ENCODE measurements around the gene BTLA. TPM values are rescaled to one million over a fixed set of nuclear protein-coding genes. Genes with fewer than 3 reads are reported as not detected.
"Not testable (repeated sequence)": the region's sequence is repeated elsewhere in the genome, so short reads cannot be mapped to it uniquely, and the experiment has no call there.

BTLA gene
- total and polyA plus RNA-seq, 7 donors = 11.0 TPM; not detected in 6

DNA sequence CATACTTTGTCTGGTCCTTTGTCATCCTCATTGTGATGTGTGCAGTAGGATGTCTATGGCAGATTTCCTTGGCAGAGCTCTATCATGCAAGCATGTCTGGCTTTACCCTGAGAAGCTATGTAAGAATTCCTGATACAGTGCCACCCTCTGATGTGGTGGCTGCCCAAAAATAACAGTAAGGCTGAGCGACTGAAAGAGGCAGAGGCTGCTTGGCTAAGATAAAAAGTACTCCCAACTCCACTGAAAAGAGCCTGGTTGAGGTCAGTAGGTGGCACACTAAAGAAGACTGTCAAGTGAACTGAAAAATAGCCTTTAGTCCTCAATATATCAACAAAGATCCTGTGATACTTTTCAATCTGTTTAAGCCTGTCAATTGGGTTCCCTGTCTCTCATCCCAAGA, 31.7 kb downstream of the BTLA start:
- H3K36me3 ChIP-seq = no peaks in the 10 kb centered on the region
- no peak overlapping the region for H3K4me3 ChIP-seq
- H3K4me1 ChIP-seq = no peaks in the 10 kb centered on the region
- H3K27me3 ChIP-seq = no peaks in the 10 kb centered on the region
- WGBS, 2 donors = 54 to 89% methylated on average over 1 of the region's 1 CpG
- no peak overlapping the region for H3K27ac ChIP-seq
- no peaks in the 10 kb centered on the region for H3K9me3 ChIP-seq
- TF ChIP-seq, protein P1, sequence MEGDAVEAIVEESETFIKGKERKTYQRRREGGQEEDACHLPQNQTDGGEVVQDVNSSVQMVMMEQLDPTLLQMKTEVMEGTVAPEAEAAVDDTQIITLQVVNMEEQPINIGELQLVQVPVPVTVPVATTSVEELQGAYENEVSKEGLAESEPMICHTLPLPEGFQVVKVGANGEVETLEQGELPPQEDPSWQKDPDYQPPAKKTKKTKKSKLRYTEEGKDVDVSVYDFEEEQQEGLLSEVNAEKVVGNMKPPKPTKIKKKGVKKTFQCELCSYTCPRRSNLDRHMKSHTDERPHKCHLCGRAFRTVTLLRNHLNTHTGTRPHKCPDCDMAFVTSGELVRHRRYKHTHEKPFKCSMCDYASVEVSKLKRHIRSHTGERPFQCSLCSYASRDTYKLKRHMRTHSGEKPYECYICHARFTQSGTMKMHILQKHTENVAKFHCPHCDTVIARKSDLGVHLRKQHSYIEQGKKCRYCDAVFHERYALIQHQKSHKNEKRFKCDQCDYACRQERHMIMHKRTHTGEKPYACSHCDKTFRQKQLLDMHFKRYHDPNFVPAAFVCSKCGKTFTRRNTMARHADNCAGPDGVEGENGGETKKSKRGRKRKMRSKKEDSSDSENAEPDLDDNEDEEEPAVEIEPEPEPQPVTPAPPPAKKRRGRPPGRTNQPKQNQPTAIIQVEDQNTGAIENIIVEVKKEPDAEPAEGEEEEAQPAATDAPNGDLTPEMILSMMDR (IDR thresholded peaks at IDR 0.05) = no peak
- TF ChIP-seq POLR2AphosphoS5 (IDR thresholded peaks at IDR 0.05) = no peak
- TF ChIP-seq POLR2A (IDR thresholded peaks at IDR 0.05) = no peak
- TF ChIP-seq EP300 (IDR thresholded peaks at IDR 0.05) = no peak
- intact Hi-C loops (cut with DNase I) = no loop called here
- no peak for DNase-seq

- H3K4me1 ChIP-seq = no peaks in the 10 kb centered on the region
- no peaks in the 10 kb centered on the region for H3K36me3 ChIP-seq
- DNase-seq = no peak
- H3K9me3 ChIP-seq = no peaks in the 10 kb centered on the region
- intact Hi-C loops (cut with DNase I) = no loop called here
- 0% methylated on average over 1 of the region's 1 CpG for WGBS, 2 donors
- TF ChIP-seq POLR2A (IDR thresholded peaks at IDR 0.05) (no peak), POLR2AphosphoS5 (IDR thresholded peaks at IDR 0.05) (no peak), EP300 (IDR thresholded peaks at IDR 0.05) (no peak)
- TF ChIP-seq, protein P1 (IDR thresholded peaks at IDR 0.05) = no peak
- no peak overlapping the region for H3K27ac ChIP-seq
- no peaks in the 10 kb centered on the region for H3K27me3 ChIP-seq
- no peak overlapping the region for H3K4me3 ChIP-seq
Observed at GRCh38 chr3:112466020-112466419, 33.3 kb downstream of the BTLA start.

DNA sequence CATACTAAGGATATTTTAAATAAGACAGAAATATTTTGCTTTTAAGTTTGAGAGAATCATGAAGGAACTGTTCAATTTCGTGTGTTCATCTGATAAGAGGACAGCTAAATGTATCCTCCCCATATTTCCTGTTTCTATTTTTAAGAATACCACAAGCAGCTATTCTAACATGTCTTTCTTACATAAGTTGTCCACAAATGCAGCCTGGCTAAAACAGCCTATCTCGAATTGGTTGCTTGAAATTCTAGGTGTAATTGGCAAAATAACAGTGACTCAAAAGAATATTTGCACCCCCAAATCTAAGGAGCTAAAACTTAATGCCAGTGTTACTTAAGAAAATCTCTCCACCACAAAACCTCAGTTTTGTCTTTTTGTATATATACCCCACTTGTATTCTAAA, 35.0 kb downstream of the BTLA start:
- WGBS, 2 donors = 29 to 57% methylated on average over 2 of the region's 2 CpGs
- Histone ChIP-seq H3K9me3 (no peaks in the 10 kb centered on the region), H3K4me3 (no peak overlapping the region), H3K36me3 (no peaks in the 10 kb centered on the region), H3K4me1 (no peaks in the 10 kb centered on the region), H3K27me3 (no peaks in the 10 kb centered on the region), H3K27ac (no peak overlapping the region)
- DNase-seq = no peak
- intact Hi-C loops (cut with DNase I) = no loop called here
- TF ChIP-seq POLR2AphosphoS5 (IDR thresholded peaks at IDR 0.05) (no peak), POLR2A (IDR thresholded peaks at IDR 0.05) (no peak), EP300 (IDR thresholded peaks at IDR 0.05) (no peak)
- TF ChIP-seq, protein P1 (IDR thresholded peaks at IDR 0.05) = no peak

DNA sequence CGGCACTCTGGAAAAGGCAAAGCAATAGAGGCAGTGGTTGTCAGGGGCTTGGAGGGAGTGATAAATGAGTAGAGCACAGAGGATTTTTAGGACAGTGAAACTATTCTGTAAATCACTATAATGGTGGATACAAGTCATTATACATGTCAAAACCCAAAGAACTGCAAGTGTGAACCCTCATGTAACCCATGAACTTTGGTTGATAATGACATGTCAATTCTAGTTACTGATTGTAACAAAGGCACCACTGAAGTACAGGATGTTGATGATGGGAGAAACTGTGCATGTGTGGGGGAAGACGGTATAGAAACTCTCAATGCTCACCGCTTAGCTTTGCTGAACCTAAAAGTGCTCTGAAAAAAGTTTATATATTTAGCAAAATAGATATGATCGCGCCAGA, 36.0 kb downstream of the BTLA start:
- no peak for TF ChIP-seq POLR2AphosphoS5 (IDR thresholded peaks at IDR 0.05)
- TF ChIP-seq, protein P1 (IDR thresholded peaks at IDR 0.05) = no peak
- no peak for TF ChIP-seq EP300 (IDR thresholded peaks at IDR 0.05)
- no peak for TF ChIP-seq POLR2A (IDR thresholded peaks at IDR 0.05)
- DNase-seq = no peak
- intact Hi-C loops (cut with DNase I) = no loop called here
- Histone ChIP-seq H3K27me3 (no peaks in the 10 kb centered on the region), H3K4me1 (no peaks in the 10 kb centered on the region), H3K9me3 (no peaks in the 10 kb centered on the region), H3K36me3 (no peaks in the 10 kb centered on the region), H3K4me3 (no peak overlapping the region), H3K27ac (no peak overlapping the region)
- WGBS, 2 donors = 67 to 89% methylated on average over 5 of the region's 5 CpGs

DNA sequence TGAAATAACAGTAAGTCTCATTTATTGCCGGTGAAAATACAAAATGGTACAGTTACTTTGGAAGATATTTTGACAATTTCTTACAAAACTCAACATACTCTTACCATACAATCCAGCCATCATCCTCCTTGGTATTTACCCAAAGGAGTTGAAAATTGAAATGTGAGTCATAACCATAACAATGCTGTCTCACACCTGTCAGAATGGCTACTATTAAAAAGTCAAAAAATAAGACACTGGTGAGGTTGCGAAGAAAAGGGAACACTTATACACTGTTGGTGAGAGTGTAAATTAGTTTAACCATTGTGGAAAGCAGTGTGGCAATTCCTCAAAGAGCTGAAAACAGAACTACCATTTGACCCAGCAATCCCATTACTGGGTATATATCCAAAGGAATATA, 37.5 kb downstream of the BTLA start:
- H3K27me3 ChIP-seq; H3K4me1 ChIP-seq; H3K4me3 ChIP-seq; H3K36me3 ChIP-seq; H3K27ac ChIP-seq; DNase-seq; H3K9me3 ChIP-seq; intact Hi-C loops (cut with DNase I): not testable (repeated sequence)
- 93 to 99% methylated on average over 2 of the region's 2 CpGs for WGBS, 2 donors
